ENCODE data around the gene C1QTNF2. TPM values are rescaled to one million over a fixed set of nuclear protein-coding genes. Genes with fewer than 3 reads are reported as not detected.

Gene C1QTNF2
- total and polyA plus RNA-seq, 2 of the 4 experiments (the other 2 are of a cell fraction) = 0.72 to 1.2 TPM

- peak within 1 kb of the TSS; percentile 73 for H3K27ac ChIP-seq (ENCODE audit: insufficient read depth, low read length)
- peak within 1 kb of the TSS; percentile 46 for H4K91ac ChIP-seq (ENCODE audit: insufficient read depth, low read depth, low read length)
- peak within 1 kb of the TSS; percentile 71 for H3K4ac ChIP-seq (ENCODE audit: low read depth, low read length)
- DNase-seq (peak; percentile 95), ATAC-seq (ENCODE audit: low read depth) (peak; percentile 77)
- H3K23ac ChIP-seq (ENCODE audit: low read depth, low read length) = peak within 1 kb of the TSS; percentile 84
- H3K14ac ChIP-seq (replicated peaks; ENCODE audit: low read depth, low read length) = peak within 1 kb of the TSS; percentile 91
- peak within 1 kb of the TSS; percentile 82 for H2AFZ ChIP-seq (replicated peaks; ENCODE audit: low read length, poor library complexity)
- H3K79me1 ChIP-seq (ENCODE audit: low read depth in 1 of 2, low read length in 2 of 2) = peaks cover 16 to 37% of the 10 kb centered on the region in 2 experiments
- dilution Hi-C loops (cut with HindIII; ENCODE audit: low sequenced_read_pairs, unreplicated experiment) = no loop called here
- H3K4me2 ChIP-seq (ENCODE audit: low read depth, low read length) = peak within 1 kb of the TSS; percentile 89
- peak within 1 kb of the TSS; percentile 39 for H3K18ac ChIP-seq (ENCODE audit: low read depth, low read length)
- intact Hi-C loops (cut with micrococcal nuclease) = no loop called here
- H4K20me1 ChIP-seq (ENCODE audit: insufficient read depth, low read length) = no peaks in the 10 kb centered on the region
- H3K4me3 ChIP-seq (ENCODE audit: insufficient read depth, low read depth, low read length) = peak within 1 kb of the TSS; percentile 87
- BruUV-seq (replicated peaks) = TSS peak; percentile 77
- H4K5ac ChIP-seq (ENCODE audit: low read depth, low read length) = peak within 1 kb of the TSS; percentile 79
- H3K4me1 ChIP-seq (ENCODE audit: control insufficient read depth, insufficient read depth, low read length) = peaks cover 7% of the 10 kb centered on the region
- TF ChIP-seq RCOR1 (IDR thresholded peaks at IDR 0.05; ENCODE audit: insufficient replicate concordance, low read length) = no peak
- TF ChIP-seq MAZ (IDR thresholded peaks at IDR 0.05; ENCODE audit: borderline replicate concordance, low read depth, low read length) = peak; percentile 99
- TF ChIP-seq POLR2A (IDR thresholded peaks at IDR 0.05; ENCODE audit: low read depth, low read length) = peak; percentile 93
- H3K27me3 ChIP-seq (ENCODE audit: control insufficient read depth, insufficient read depth, low read length) = no peaks in the 10 kb centered on the region
- peaks cover 3% of the 10 kb centered on the region for H3K36me3 ChIP-seq (ENCODE audit: control insufficient read depth, insufficient read depth, low read length)
- ChIA-PET POLR2A (ENCODE audit: unreplicated experiment) (interaction anchor here (0.6 to 0.7 kb wide), 4 partner anchors 315 to 1408 kb away, joined by 4 to 9 read pairs (median 6); no protein-coding TSS in a partner anchor), CTCF (interaction anchor here (0.6 to 1.2 kb wide), 3 partner anchors 12 to 1130 kb away, joined by 3 to 6 read pairs (median 4); no protein-coding TSS in a partner anchor)
- peak within 1 kb of the TSS; percentile 93 for H3K9ac ChIP-seq (ENCODE audit: low read depth, low read length)
- 1% methylated on average over 25 of the region's 48 CpGs; no CpG with 5 or more reads in 1 of the 2 experiments for WGBS, 2 experiments (ENCODE audit: extremely low coverage in 2 of 2, insufficient read length in 1 of 2)
- peak within 1 kb of the TSS; percentile 77 for H2AK9ac ChIP-seq (replicated peaks; ENCODE audit: low read depth, low read length, poor library complexity)
- H2BK5ac ChIP-seq (ENCODE audit: low read depth, low read length, poor library complexity, severe bottlenecking) = peak within 1 kb of the TSS; percentile 83
- H2BK15ac ChIP-seq (ENCODE audit: low read depth, low read length) = 0 out of 3 replicates have a peak within 1 kb of the TSS, but pooled peaks have one; percentile 2
- H3K56ac ChIP-seq (ENCODE audit: extremely low read depth, insufficient read depth, low read length) = peak within 1 kb of the TSS; percentile 70
- no peak within 1 kb of the TSS for H2BK20ac ChIP-seq (ENCODE audit: low read depth, low read length)
- peak within 1 kb of the TSS; percentile 55; the same call in 1 of the 2 replicates for H2BK120ac ChIP-seq (ENCODE audit: low read depth, low read length)
- peaks cover 6% of the 10 kb centered on the region; the same call in 1 of the 2 replicates for H3K9me1 ChIP-seq (ENCODE audit: insufficient read depth, low read length)
- in situ Hi-C loops (cut with MboI; ENCODE audit: low sequenced_read_pairs) = no loop called here
- H3K9me3 ChIP-seq (ENCODE audit: control insufficient read depth, insufficient read depth, low read length) = no peaks in the 10 kb centered on the region
- peak within 1 kb of the TSS; percentile 60 for H2AK5ac ChIP-seq (ENCODE audit: low read depth, low read length)
- H4K8ac ChIP-seq (ENCODE audit: low read depth in 2 of 2, low read length in 2 of 2) = peak within 1 kb of the TSS; percentile 77 to 96
Observed at GRCh38 chr5:160418561-160419457, 48.4 kb upstream of the C1QTNF2 start, which contains the start of gene SLU7. SLU7 (minus strand) TSS chr5:160419081; CDS start chr5:160415294, 3,787 bp downstream.
